ENCODE data around the gene FAM3A. TPM values are rescaled to one million over a fixed set of nuclear protein-coding genes. Genes with fewer than 3 reads are reported as not detected.

The FAM3A gene
- total and polyA plus RNA-seq, 9 of the 15 experiments (the other 6 are each of a cell fraction or from before 2014, with no cell fraction given), result 0.75 to 70.6 (median 27.0) TPM

DNA sequence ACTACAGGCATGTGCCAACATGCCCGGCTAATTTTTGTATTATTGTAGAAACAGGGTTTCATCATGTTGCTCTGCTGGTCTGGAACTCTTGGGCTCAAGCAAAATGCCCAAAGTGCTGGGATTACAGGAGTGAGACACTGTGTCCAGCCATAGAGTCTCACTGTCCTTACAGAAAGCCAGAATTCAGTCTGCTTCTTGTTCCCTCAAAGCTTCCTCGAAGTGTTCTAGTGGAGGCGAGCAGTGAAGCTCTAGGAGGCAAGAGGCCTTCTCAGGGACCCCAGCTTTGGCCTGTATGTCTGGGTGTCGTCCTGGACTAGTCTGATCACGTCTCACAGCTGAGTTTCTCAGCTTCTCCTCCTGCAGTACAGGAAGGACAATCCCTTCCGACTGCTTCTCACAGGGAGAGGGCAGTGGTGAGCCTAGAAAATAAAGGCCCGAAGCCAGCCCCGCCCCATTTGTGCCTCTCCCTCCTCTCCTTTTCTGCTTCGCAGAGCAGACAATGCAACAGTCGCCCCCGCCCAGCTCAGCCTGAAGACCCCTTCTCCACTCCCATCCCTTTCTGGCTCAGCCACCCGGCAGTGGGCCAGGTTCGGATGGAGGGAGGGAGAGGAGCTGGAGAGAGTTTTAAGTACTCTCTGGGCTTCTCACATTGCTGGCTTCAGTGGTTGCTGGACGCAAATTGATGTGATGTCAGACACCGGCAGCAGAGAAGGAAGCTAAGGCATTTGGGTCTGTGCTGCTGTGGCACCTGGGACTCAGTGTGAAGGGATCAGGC lies 11.1 kb upstream of the FAM3A start (continued):
- TF ChIP-seq JUND (IDR thresholded peaks at IDR 0.05; ENCODE audit: borderline replicate concordance, low read depth, low read length) (peak; percentile 8; the same call in 1 of the 2 replicates), JUND (tag; IDR thresholded peaks at IDR 0.05; ENCODE audit: borderline replicate concordance, low read depth, low read length) (0 out of 3 replicates have a peak, but pooled peaks have one; percentile 19), KDM5B (IDR thresholded peaks at IDR 0.05; ENCODE audit: insufficient replicate concordance, low read depth, low read length) (peak; percentile 29), ATF7 (IDR thresholded peaks at IDR 0.05) (peak; percentile 51; the same call in 1 of the 2 replicates), POLR3A (IDR thresholded peaks at IDR 0.05; ENCODE audit: borderline replicate concordance, extremely low read depth, insufficient read depth, insufficient read length) (no peak), FOXJ3 (CRISPR knock-in tag; IDR thresholded peaks at IDR 0.05) (no peak), ZNF551 (CRISPR knock-in tag; IDR thresholded peaks at IDR 0.05) (no peak), ZNF140 (CRISPR knock-in tag; IDR thresholded peaks at IDR 0.05) (no peak), POLR2G (IDR thresholded peaks at IDR 0.05; ENCODE audit: low read depth, low read length) (no peak), MYC (IDR thresholded peaks at IDR 0.05; ENCODE audit: low read depth, low read length) (peak; percentile 50; the same call in 1 of the 2 replicates), MYC (CRISPR knock-in tag; IDR thresholded peaks at IDR 0.05; ENCODE audit: borderline replicate concordance, low read depth) (no peak), L3MBTL2 (IDR thresholded peaks at IDR 0.05) (peak; percentile 64), SMC3 (conservative IDR thresholded peaks at IDR 0.05; ENCODE audit: insufficient read depth, low read depth, low read length) (peak; percentile 62)
- TF ChIP-seq, protein P1, sequence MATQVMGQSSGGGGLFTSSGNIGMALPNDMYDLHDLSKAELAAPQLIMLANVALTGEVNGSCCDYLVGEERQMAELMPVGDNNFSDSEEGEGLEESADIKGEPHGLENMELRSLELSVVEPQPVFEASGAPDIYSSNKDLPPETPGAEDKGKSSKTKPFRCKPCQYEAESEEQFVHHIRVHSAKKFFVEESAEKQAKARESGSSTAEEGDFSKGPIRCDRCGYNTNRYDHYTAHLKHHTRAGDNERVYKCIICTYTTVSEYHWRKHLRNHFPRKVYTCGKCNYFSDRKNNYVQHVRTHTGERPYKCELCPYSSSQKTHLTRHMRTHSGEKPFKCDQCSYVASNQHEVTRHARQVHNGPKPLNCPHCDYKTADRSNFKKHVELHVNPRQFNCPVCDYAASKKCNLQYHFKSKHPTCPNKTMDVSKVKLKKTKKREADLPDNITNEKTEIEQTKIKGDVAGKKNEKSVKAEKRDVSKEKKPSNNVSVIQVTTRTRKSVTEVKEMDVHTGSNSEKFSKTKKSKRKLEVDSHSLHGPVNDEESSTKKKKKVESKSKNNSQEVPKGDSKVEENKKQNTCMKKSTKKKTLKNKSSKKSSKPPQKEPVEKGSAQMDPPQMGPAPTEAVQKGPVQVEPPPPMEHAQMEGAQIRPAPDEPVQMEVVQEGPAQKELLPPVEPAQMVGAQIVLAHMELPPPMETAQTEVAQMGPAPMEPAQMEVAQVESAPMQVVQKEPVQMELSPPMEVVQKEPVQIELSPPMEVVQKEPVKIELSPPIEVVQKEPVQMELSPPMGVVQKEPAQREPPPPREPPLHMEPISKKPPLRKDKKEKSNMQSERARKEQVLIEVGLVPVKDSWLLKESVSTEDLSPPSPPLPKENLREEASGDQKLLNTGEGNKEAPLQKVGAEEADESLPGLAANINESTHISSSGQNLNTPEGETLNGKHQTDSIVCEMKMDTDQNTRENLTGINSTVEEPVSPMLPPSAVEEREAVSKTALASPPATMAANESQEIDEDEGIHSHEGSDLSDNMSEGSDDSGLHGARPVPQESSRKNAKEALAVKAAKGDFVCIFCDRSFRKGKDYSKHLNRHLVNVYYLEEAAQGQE (IDR thresholded peaks at IDR 0.05; ENCODE audit: borderline replicate concordance), result peak; percentile 56; the same call in 1 of the 2 replicates
- TF ChIP-seq, protein P1 (CRISPR knock-in tag; IDR thresholded peaks at IDR 0.05; ENCODE audit: low read depth), result no peak
- TF ChIP-seq, protein P2, sequence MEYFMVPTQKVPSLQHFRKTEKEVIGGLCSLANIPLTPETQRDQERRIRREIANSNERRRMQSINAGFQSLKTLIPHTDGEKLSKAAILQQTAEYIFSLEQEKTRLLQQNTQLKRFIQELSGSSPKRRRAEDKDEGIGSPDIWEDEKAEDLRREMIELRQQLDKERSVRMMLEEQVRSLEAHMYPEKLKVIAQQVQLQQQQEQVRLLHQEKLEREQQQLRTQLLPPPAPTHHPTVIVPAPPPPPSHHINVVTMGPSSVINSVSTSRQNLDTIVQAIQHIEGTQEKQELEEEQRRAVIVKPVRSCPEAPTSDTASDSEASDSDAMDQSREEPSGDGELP (CRISPR knock-in tag; IDR thresholded peaks at IDR 0.05; ENCODE audit: borderline replicate concordance), result peak; percentile 88; the same call in 1 of the 2 replicates
- TF ChIP-seq, protein P3, sequence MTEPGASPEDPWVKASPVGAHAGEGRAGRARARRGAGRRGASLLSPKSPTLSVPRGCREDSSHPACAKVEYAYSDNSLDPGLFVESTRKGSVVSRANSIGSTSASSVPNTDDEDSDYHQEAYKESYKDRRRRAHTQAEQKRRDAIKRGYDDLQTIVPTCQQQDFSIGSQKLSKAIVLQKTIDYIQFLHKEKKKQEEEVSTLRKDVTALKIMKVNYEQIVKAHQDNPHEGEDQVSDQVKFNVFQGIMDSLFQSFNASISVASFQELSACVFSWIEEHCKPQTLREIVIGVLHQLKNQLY (CRISPR knock-in tag; conservative IDR thresholded peaks at IDR 0.05), result no peak
